ENCODE measurements around the gene ARL8B.

GRCh38 chr3:5222283-5223005 is 100.4 kb downstream of the ARL8B start:
- TF ChIP-seq EZH2phosphoT487 (IDR thresholded peaks at IDR 0.05; ENCODE audit: insufficient read depth, low read depth) (no peak), EZH2 (IDR thresholded peaks at IDR 0.05; ENCODE audit: insufficient read depth, poor library complexity, severe bottlenecking) (no peak)
